ENCODE data around the gene TP53INP2. TPM values are rescaled to one million over a fixed set of nuclear protein-coding genes. Genes with fewer than 3 reads are reported as not detected.

Gene TP53INP2
- total and polyA plus RNA-seq, 2 experiments from 2014 or later: 8.6 to 10.6 TPM

DNA sequence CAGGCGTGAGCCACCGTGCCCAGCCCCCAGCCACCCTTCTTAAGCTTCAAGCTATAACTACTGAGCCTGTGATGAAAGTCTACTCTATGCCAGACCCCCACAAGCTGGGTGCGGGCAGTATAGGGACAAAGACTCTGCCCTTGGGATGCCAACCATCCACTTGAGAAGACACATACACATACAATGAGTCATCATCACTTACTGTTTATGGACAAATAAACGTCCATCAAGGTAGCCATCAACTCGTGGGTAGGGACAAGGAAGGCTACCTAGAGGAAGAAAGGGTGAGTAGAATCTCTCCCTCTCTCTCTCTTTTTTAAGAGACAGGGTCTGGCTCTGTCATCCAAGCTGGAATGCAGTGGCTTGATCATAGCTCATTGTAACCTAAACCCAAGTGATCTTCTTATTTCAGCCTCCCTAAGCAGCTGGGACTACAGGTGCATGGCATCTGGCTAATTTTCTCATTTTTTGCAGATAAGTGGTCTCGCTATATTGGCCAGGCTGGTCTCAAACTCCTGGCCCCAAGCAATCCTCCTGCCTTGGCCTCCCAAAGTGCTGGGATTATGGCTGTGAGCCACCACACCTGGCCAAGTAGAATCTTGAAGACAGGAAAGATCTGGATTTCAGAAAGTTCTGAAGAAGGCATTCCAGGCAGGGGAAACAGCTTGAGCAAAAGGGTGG is 2.6 kb upstream of the TP53INP2 start:
- DNase-seq (ENCODE audit: low spot score): no peak
- Histone ChIP-seq H3K36me3 (replicated peaks; ENCODE audit: insufficient read depth, low read depth) (no peaks in the 10 kb centered on the region), H3K4me2 (no peak overlapping the region)

DNA sequence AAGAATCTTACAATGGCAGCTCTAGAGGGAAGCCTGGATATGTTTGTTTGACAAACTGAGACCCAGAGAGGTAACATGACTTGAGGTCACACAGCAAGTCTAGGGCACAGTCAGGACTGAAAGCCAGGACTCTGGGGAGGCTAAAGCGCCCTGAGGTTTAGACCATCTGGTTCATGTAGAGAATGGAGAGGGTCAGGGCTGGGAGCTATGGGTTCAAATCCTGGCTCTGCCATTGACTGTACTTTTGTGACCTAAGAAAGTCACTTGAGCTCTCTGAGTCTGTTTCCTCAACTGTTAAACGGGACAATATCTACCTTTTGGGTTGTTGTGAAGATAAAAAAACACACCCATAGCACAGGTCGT is 1.1 kb upstream of the TP53INP2 start:
- H3K4me3 ChIP-seq: no peak overlapping the region
- H3K4me1 ChIP-seq (ENCODE audit: insufficient read depth): peaks cover 7% of the 10 kb centered on the region
- no peaks in the 10 kb centered on the region for H3K9me2 ChIP-seq (replicated peaks; ENCODE audit: insufficient read depth)
- TF ChIP-seq EZH2phosphoT487 (IDR thresholded peaks at IDR 0.05; ENCODE audit: low read depth, severe bottlenecking, unreplicated experiment): no peak
- no peak for TF ChIP-seq EZH2 (IDR thresholded peaks at IDR 0.05; ENCODE audit: borderline replicate concordance)
- TF ChIP-seq, protein P1, sequence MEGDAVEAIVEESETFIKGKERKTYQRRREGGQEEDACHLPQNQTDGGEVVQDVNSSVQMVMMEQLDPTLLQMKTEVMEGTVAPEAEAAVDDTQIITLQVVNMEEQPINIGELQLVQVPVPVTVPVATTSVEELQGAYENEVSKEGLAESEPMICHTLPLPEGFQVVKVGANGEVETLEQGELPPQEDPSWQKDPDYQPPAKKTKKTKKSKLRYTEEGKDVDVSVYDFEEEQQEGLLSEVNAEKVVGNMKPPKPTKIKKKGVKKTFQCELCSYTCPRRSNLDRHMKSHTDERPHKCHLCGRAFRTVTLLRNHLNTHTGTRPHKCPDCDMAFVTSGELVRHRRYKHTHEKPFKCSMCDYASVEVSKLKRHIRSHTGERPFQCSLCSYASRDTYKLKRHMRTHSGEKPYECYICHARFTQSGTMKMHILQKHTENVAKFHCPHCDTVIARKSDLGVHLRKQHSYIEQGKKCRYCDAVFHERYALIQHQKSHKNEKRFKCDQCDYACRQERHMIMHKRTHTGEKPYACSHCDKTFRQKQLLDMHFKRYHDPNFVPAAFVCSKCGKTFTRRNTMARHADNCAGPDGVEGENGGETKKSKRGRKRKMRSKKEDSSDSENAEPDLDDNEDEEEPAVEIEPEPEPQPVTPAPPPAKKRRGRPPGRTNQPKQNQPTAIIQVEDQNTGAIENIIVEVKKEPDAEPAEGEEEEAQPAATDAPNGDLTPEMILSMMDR (IDR thresholded peaks at IDR 0.05; ENCODE audit: poor library complexity): no peak
- H2AFZ ChIP-seq: no peak overlapping the region
- peak overlapping the region; percentile 99 for H3K27ac ChIP-seq
- H3K79me2 ChIP-seq: no peaks in the 10 kb centered on the region
- peak overlapping the region; percentile 91 for H3K4me2 ChIP-seq
- H4K20me1 ChIP-seq (ENCODE audit: insufficient read depth, poor library complexity, severe bottlenecking): no peaks in the 10 kb centered on the region
- no peaks in the 10 kb centered on the region for H3K36me3 ChIP-seq (replicated peaks; ENCODE audit: insufficient read depth, low read depth)
- H3K27me3 ChIP-seq: no peaks in the 10 kb centered on the region
- DNase-seq (ENCODE audit: low spot score): no peak
- 45% methylated on average over 3 of the region's 3 CpGs for WGBS (ENCODE audit: low lambda C conversion rate, missing lambda C conversion rate)
- H3K9me3 ChIP-seq (ENCODE audit: low read depth): no peaks in the 10 kb centered on the region

More for the DNA sequence above, 2.6 kb upstream of the TP53INP2 start:
- no peaks in the 10 kb centered on the region for H3K27me3 ChIP-seq
- H3K4me1 ChIP-seq (ENCODE audit: insufficient read depth): peaks cover 3% of the 10 kb centered on the region
- TF ChIP-seq EZH2phosphoT487 (IDR thresholded peaks at IDR 0.05; ENCODE audit: low read depth, severe bottlenecking, unreplicated experiment): no peak
- no peak for TF ChIP-seq EZH2 (IDR thresholded peaks at IDR 0.05; ENCODE audit: borderline replicate concordance)
- TF ChIP-seq, protein P1 (IDR thresholded peaks at IDR 0.05; ENCODE audit: poor library complexity): no peak
- no peak overlapping the region for H2AFZ ChIP-seq
- no peak overlapping the region for H3K27ac ChIP-seq
- 77% methylated on average over 6 of the region's 6 CpGs for WGBS (ENCODE audit: low lambda C conversion rate, missing lambda C conversion rate)
- H3K79me2 ChIP-seq: no peaks in the 10 kb centered on the region
- no peaks in the 10 kb centered on the region for H3K9me3 ChIP-seq (ENCODE audit: low read depth)
- H4K20me1 ChIP-seq (ENCODE audit: insufficient read depth, poor library complexity, severe bottlenecking): no peaks in the 10 kb centered on the region
- no peak overlapping the region for H3K4me3 ChIP-seq
- H3K9me2 ChIP-seq (replicated peaks; ENCODE audit: insufficient read depth): no peaks in the 10 kb centered on the region

DNA sequence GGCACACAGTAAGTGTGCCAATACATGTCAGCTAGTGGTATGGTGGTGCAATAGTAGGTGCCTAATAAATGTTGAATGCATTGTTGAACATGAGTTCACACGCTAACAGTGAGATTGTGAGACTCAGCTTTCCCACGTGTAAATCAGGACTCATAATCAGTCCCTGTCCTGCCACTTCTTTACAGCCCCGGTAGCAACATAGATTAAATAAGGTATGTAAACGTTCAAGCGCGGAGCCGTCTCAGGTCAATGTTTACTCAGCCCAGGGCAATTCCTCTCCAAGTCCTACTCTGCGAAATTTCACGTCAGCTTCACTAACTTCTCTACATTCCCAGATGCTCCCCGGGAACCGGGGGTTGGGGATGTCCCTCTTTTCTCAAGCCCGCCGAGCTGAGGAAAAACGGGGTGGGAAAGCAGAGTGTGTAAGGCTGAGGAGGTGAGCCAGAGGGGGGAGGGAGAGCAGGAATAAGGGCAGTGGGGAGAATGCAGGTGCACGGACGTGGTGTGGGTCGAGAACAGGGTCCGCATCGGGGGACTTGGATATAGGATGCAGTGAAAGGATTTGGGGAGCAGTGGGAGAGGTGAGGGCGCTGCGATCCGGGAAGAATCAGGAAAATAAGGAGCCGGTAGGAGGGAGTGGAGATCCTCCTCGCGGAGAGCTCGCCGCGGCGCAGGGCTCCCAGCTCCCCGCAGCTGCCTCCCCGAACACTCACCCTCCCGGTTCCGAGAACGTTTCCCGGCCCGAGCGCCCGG is 544 bp upstream of the TP53INP2 start:
- H3K4me1 ChIP-seq (ENCODE audit: insufficient read depth): peaks cover 7% of the 10 kb centered on the region
- H3K4me3 ChIP-seq: peak overlapping the region; percentile 63
- H3K79me2 ChIP-seq: no peaks in the 10 kb centered on the region
- peak overlapping the region; percentile 99 for H3K27ac ChIP-seq
- H4K20me1 ChIP-seq (ENCODE audit: insufficient read depth, poor library complexity, severe bottlenecking): no peaks in the 10 kb centered on the region
- peak overlapping the region; percentile 65 for H2AFZ ChIP-seq
- WGBS (ENCODE audit: low lambda C conversion rate, missing lambda C conversion rate): 2% methylated on average over 38 of the region's 38 CpGs
- no peaks in the 10 kb centered on the region for H3K9me3 ChIP-seq (ENCODE audit: low read depth)
- H3K27me3 ChIP-seq: no peaks in the 10 kb centered on the region
- no peaks in the 10 kb centered on the region for H3K36me3 ChIP-seq (replicated peaks; ENCODE audit: insufficient read depth, low read depth)
- peak overlapping the region; percentile 91 for H3K4me2 ChIP-seq
- peak; percentile 83 for DNase-seq (ENCODE audit: low spot score)
- H3K9me2 ChIP-seq (replicated peaks; ENCODE audit: insufficient read depth): no peaks in the 10 kb centered on the region
- TF ChIP-seq, protein P1 (IDR thresholded peaks at IDR 0.05; ENCODE audit: poor library complexity): no peak
- no peak for TF ChIP-seq EZH2phosphoT487 (IDR thresholded peaks at IDR 0.05; ENCODE audit: low read depth, severe bottlenecking, unreplicated experiment)
- TF ChIP-seq EZH2 (IDR thresholded peaks at IDR 0.05; ENCODE audit: borderline replicate concordance): no peak

All from hepatocyte (in vitro differentiated cells).